GM12878 (cell line): ENCODE results near the gene TRIP4. TPM values are rescaled to one million over a fixed set of nuclear protein-coding genes. Genes with fewer than 3 reads are reported as not detected.

Source experiments
- ATAC-seq: fragments of 200-7000 bp; cut with Tn5 transposase; 3 replicates; pipeline ENCODE4 v1.9.1; 2020; ENCODE audit warnings: mild to moderate bottlenecking, moderate library complexity
- Bru-seq: library from RNA; stranded (reverse); fragments of 400-500 nt; gene quantifications from one replicate; lab custom pipeline; 2021; lab: Mats Ljungman, UMichigan
- BruChase-seq, 2 experiments: library from RNA; stranded (reverse); fragments of 400-500 nt; gene quantifications; one replicate each; lab custom pipeline; 2021; lab: Mats Ljungman, UMichigan
- BruUV-seq: library from RNA; stranded (reverse); fragments of 400-500 nt; replicated peaks from 2 replicates; lab custom pipeline; 2021; lab: Mats Ljungman, UMichigan
- CTCF ChIA-PET: fragments of 300-600 bp; sonication (Branson Sonifier 250); formaldehyde crosslinking; extraction: SDS; loops from one replicate; lab custom pipeline; 2021; ENCODE audit warnings: inconsistent platforms; lab: Yijun Ruan, JAX
- POLR2A ChIA-PET: fragments of 350-600 bp; formaldehyde crosslinking; extraction: SDS; loops from one replicate; lab custom pipeline; 2021; ENCODE audit warnings: inconsistent platforms; lab: Charles Lee
- RAD21 ChIA-PET: fragments of 300-600 bp; sonication (Branson Sonifier 250); formaldehyde crosslinking; loops from one replicate; lab custom pipeline; 2023; ENCODE audit warnings: antibody characterized with exemption; ENCODE audit not compliant: unreplicated experiment; lab: Charles Lee
- SMC1A ChIA-PET: fragments of 300-600 bp; sonication (Branson Sonifier 250); formaldehyde crosslinking; loops from one replicate; lab custom pipeline; 2023; ENCODE audit not compliant: unreplicated experiment, uncharacterized antibody; lab: Charles Lee
- DNase-seq: peaks from one replicate; pipeline ENCODE4 v3.0.0-alpha.2; 2011; ENCODE audit warnings: low read depth, low spot score
- FAIRE-seq: peaks from 3 replicates; lab custom pipeline; 2011; peaks lifted over from hg19 to GRCh38; lab: Jason Lieb, UNC
- H2AFZ ChIP-seq: 2 replicates; pipeline ENCODE4 v1.6.0; 2011; ENCODE audit warnings: low read depth, low read length, control low read depth; ENCODE audit not compliant: control insufficient read depth
- H3K27ac ChIP-seq: 2 replicates; pipeline ENCODE4 v1.5.1; 2011; ENCODE audit warnings: control low read depth; ENCODE audit not compliant: control insufficient read depth, insufficient read depth
- H3K27me3 ChIP-seq, 2 experiments: replicated peaks in 1 of 2; 2 replicates each; pipeline versions ENCODE4 v1.6.0 to v1.6.1; 2011; ENCODE audit warnings: low read length in 1 of 2; ENCODE audit not compliant: control insufficient read depth in 2 of 2, insufficient read depth in 2 of 2
- H3K36me3 ChIP-seq, 2 experiments: 2 replicates each; pipeline ENCODE4 v1.5.1; 2011; ENCODE audit warnings: low read length in 1 of 2; ENCODE audit not compliant: control insufficient read depth in 2 of 2, insufficient read depth in 2 of 2
- H3K4me1 ChIP-seq: 2 replicates; pipeline ENCODE4 v1.6.1; 2011; ENCODE audit warnings: mild to moderate bottlenecking, low read length, moderate library complexity, mixed read lengths; ENCODE audit not compliant: control insufficient read depth, insufficient read depth
- H3K4me2 ChIP-seq: 2 replicates; pipeline ENCODE4 v1.6.0; 2011; ENCODE audit warnings: control low read depth; ENCODE audit not compliant: control insufficient read depth, insufficient read depth
- H3K4me3 ChIP-seq: fragments of 200-600 bp; sonication (generic); 2 replicates; pipeline ENCODE4 v1.5.1; 2016
- H3K79me2 ChIP-seq: 2 replicates; pipeline ENCODE4 v1.6.0; 2011; ENCODE audit warnings: low read length; ENCODE audit not compliant: control insufficient read depth, insufficient read depth
- H3K9ac ChIP-seq: 2 replicates; pipeline ENCODE4 v1.8.0; 2011; ENCODE audit warnings: low read length, control low read depth, mixed read lengths; ENCODE audit not compliant: control insufficient read depth, insufficient read depth
- H3K9me3 ChIP-seq: replicated peaks from 3 replicates; pipeline ENCODE4 v1.5.1; 2011; ENCODE audit warnings: mild to moderate bottlenecking, low read length; ENCODE audit not compliant: control insufficient read depth, insufficient read depth
- H4K20me1 ChIP-seq: 2 replicates; pipeline ENCODE4 v1.6.0; 2011; ENCODE audit not compliant: control insufficient read depth, insufficient read depth
- CBX3 ChIP-seq: fragments of 200-600 bp; sonication (generic); IDR thresholded peaks from 2 replicates; pipeline ENCODE4 v1.6.1; 2016; ENCODE audit warnings: low read depth, borderline replicate concordance
- CBX5 ChIP-seq: sonication (generic); IDR thresholded peaks from 2 replicates; pipeline ENCODE4 v1.6.1; 2016; ENCODE audit warnings: low read depth, moderate library complexity, mild to moderate bottlenecking, inconsistent platforms
- CREB1 ChIP-seq: IDR thresholded peaks from 2 replicates; pipeline ENCODE4 v1.6.1; 2012; ENCODE audit warnings: low read depth, mild to moderate bottlenecking, inconsistent platforms
- FOS ChIP-seq: IDR thresholded peaks from 3 replicates; pipeline ENCODE4 v1.6.1; 2011; ENCODE audit warnings: borderline replicate concordance; ENCODE audit not compliant: insufficient read length; ENCODE audit errors: extremely low read depth
- HDGF ChIP-seq: fragments of 450-650 bp; IDR thresholded peaks from 2 replicates; pipeline ENCODE4 v1.6.1; 2016; ENCODE audit warnings: antibody characterized with exemption
- IKZF1 ChIP-seq: fragments of 450-650 bp; conservative IDR thresholded peaks from 2 replicates; pipeline ENCODE4 v1.6.1; 2017; ENCODE audit warnings: antibody characterized with exemption, mild to moderate bottlenecking
- JUNB ChIP-seq: IDR thresholded peaks from 2 replicates; pipeline ENCODE4 v1.6.1; 2016; ENCODE audit warnings: antibody characterized with exemption, mild to moderate bottlenecking
- LARP7 ChIP-seq: fragments of 450-650 bp; IDR thresholded peaks from 2 replicates; pipeline ENCODE4 v1.6.1; 2017; ENCODE audit warnings: mild to moderate bottlenecking
- MXI1 ChIP-seq: fragments of 150-350 bp; IDR thresholded peaks from 2 replicates; pipeline ENCODE4 v1.6.1; 2011; ENCODE audit warnings: low read depth, mild to moderate bottlenecking, inconsistent platforms, low read length, improper control_type of control experiment
- NR2C1 ChIP-seq: fragments of 450-650 bp; IDR thresholded peaks from 2 replicates; pipeline ENCODE4 v1.6.1; 2017; ENCODE audit warnings: antibody characterized with exemption, mild to moderate bottlenecking, moderate library complexity
- POLR2AphosphoS5 ChIP-seq: IDR thresholded peaks from 2 replicates; pipeline ENCODE4 v1.6.1; 2011; ENCODE audit warnings: mild to moderate bottlenecking, low read length, inconsistent platforms
- POU2F2 ChIP-seq: IDR thresholded peaks from 3 replicates; pipeline ENCODE4 v1.6.1; 2011; ENCODE audit warnings: low read depth, mild to moderate bottlenecking, low read length, borderline replicate concordance
- RAD21 ChIP-seq: IDR thresholded peaks from 2 replicates; pipeline ENCODE4 v1.6.1; 2011; ENCODE audit warnings: mild to moderate bottlenecking, low read depth, low read length, moderate library complexity; ENCODE audit not compliant: insufficient read depth
- WGBS: methylation state at CpG from one replicate; pipeline ENCODE4 v1.1.6; 2016; ENCODE audit warnings: low lambda C conversion rate; ENCODE audit not compliant: insufficient replicate concordance, insufficient coverage; ENCODE audit errors: missing lambda C conversion rate; 5-methylcytosine and 5-hydroxymethylcytosine counted together
- in situ Hi-C: fragments of 300-500 bp; cut with MboI; formaldehyde crosslinking; loops from 9 replicates; pipeline ENCODE4 v1.14.3; 2018; ENCODE audit warnings: mixed read lengths
- intact Hi-C: fragments of 100-400 bp; cut with micrococcal nuclease; formaldehyde crosslinking; loops from one replicate; pipeline ENCODE4 v1.14.2; 2022; ENCODE audit not compliant: unreplicated experiment
- long read RNA-seq, 2 experiments: library from polyadenylated mRNA; unstranded; transcript quantifications; one replicate each; pipeline ENCODE4 v2.0.0, GENCODE V29; 2019 to 2020
- polyA minus RNA-seq, 3 experiments: library from RNA; depleted of rRNA, polyadenylated mRNA; stranded (reverse); fragments of >200 nt; gene quantifications; 2 replicates each; pipeline ENCODE4 v1.2.3, GENCODE V29; 2011
- polyA plus RNA-seq, 11 experiments: library from polyadenylated mRNA; depleted of rRNA in 4 of 11; unstranded in 6 of 11; stranded (reverse) in 5 of 11; fragments of >200 nt; fragmentation: Nextera tagmentation in 4 of 11; fragmentation: Illumina TruSeq in 1 of 11; extraction: Ambion mirVana in 4 of 11; extraction: Trizol in 1 of 11; gene quantifications; 1 replicate in 1 of 11; 2 replicates in 10 of 11; pipeline versions ENCODE4 v1.2.1 to v1.2.3, GENCODE V29; 2011 to 2016; ENCODE audit warnings: inconsistent platforms in 2 of 11, missing spikeins in 2 of 11, low read depth in 1 of 11
- total RNA-seq, 4 experiments: library from RNA; depleted of rRNA in 3 of 4; stranded (reverse); fragments of >200 nt in 3 of 4; fragmentation: Illumina TruSeq in 1 of 4; extraction: Trizol in 1 of 4; gene quantifications; 2 replicates each; pipeline versions ENCODE4 v1.2.1 to v1.2.3, GENCODE V29; 2013 to 2021
- TF ChIP-seq, protein P1 (sequence below), 3 experiments: IDR thresholded peaks in 2 of 3; conservative IDR thresholded peaks in 1 of 3; 2 replicates each; pipeline ENCODE4 v1.5.1; 2011; ENCODE audit warnings: low read depth in 3 of 3, low read length in 3 of 3, mild to moderate bottlenecking in 3 of 3, control low read depth in 2 of 3, moderate library complexity in 2 of 3, inconsistent platforms in 1 of 3, mixed read lengths in 1 of 3; ENCODE audit not compliant: control insufficient read depth in 2 of 3, insufficient read depth in 1 of 3; ENCODE audit errors: extremely low read depth in 1 of 3

The TRIP4 gene
- total RNA-seq (2013; cell fraction: nucleolus; rRNA removed) = 18.7 and 22.6 TPM in 2 replicates
- total RNA-seq (2014; rRNA removed) = 5.9 and 6.4 TPM in 2 replicates
- 11.8 and 12.4 TPM in 2 replicates for total RNA-seq (2014; rRNA removed; fragmentation: Illumina TruSeq; extraction: Trizol)
- 17.0 and 19.1 TPM in 2 replicates for total RNA-seq (2021)
- polyA plus RNA-seq (2011; ENCODE audit: low read depth) = 14.1 TPM
- 20.0 and 28.2 TPM in 2 replicates for polyA plus RNA-seq (2011; rRNA removed)
- polyA plus RNA-seq (2011; cell fraction: cytosol; rRNA removed) = 10.3 and 10.9 TPM in 2 replicates
- polyA plus RNA-seq (2011; cell fraction: nucleus; rRNA removed) = 11.2 and 12.7 TPM in 2 replicates
- 15.0 and 18.2 TPM in 2 replicates for polyA plus RNA-seq (2012)
- polyA plus RNA-seq (2014; fragmentation: Illumina TruSeq; extraction: Trizol) = 22.7 and 26.0 TPM in 2 replicates
- 10 to 100 TPM; 20.0 to 23.8 TPM for polyA plus RNA-seq (2014; fragmentation: Nextera tagmentation; extraction: Ambion mirVana)
- polyA plus RNA-seq (2014; rRNA removed) = 12.0 and 15.2 TPM in 2 replicates
- polyA plus RNA-seq (2016; fragmentation: Nextera tagmentation; extraction: Ambion mirVana) = 10 to 100 TPM; 24.1 to 24.5 TPM
- polyA minus RNA-seq (2011; rRNA and poly(A)+ RNA removed) = 14.0 and 15.4 TPM in 2 replicates
- 5.5 and 7.8 TPM in 2 replicates for polyA minus RNA-seq (2011; cell fraction: cytosol; rRNA and poly(A)+ RNA removed)
- 8.8 and 27.6 TPM in 2 replicates for polyA minus RNA-seq (2011; cell fraction: nucleus; rRNA and poly(A)+ RNA removed)
- percentile 66 among the genes with signal in this experiment for Bru-seq, nascent RNA
- BruChase-seq, experiment 1, labeled RNA remaining after a 6-hour chase = percentile 67 among the genes with signal in this experiment
- percentile 66 among the genes with signal in this experiment for BruChase-seq, experiment 2, labeled RNA remaining after a 2-hour chase
- long read RNA-seq, experiment 1, transcript TRIP4-201 (13 exons, 2,045 nt) = major isoform, 13 of 15 reads
- long read RNA-seq, experiment 1, partial matches to known transcripts = 0 of 15 reads
- long read RNA-seq, experiment 1, other reads (novel, unspliced or antisense) = 2 of 15 reads
- long read RNA-seq, experiment 2, transcript TRIP4-201 (13 exons, 2,045 nt) = major isoform, 175 of 231 reads
- long read RNA-seq, experiment 2, partial matches to known transcripts = 18 of 231 reads
- long read RNA-seq, experiment 2, other reads (novel, unspliced or antisense) = 34 of 231 reads

DNA sequence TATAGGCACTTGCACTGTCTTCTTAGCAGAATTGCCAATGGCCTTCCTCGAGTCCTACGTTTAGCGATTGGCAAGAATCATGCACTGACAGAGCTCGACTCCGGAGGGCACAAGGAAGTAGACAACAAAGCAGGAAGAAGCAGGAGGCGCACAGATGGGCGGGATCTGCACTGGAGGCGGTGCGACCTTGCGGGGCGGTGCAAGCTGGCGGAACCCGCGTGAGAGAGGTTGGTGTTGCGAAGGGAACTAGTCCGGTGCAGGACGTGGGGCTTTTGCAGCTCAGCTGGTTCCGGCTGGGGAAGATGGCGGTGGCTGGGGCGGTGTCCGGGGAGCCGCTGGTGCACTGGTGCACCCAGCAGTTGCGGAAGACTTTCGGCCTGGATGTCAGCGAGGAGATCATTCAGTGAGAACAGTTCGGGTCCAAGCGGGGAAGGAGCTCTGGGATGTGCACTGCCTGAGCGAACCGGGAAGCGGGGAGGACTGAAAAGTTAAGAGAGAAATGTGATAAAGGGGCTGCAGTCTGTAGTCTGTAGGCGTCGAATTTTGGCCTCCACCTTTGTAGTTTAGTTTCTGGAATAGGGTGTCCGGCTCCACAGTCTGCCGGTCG, at the start of gene TRIP4:
Gene TRIP4 (plus strand): TSS at position 275 of the 607 bp plus-strand sequence. CDS start 28 bp downstream, at position 303.
- H3K9ac ChIP-seq = peak within 1 kb of the TSS; percentile 78
- BruUV-seq = no TSS peak
- no peaks in the 10 kb centered on the region for H3K27me3 ChIP-seq
- H4K20me1 ChIP-seq = no peaks in the 10 kb centered on the region
- no peaks in the 10 kb centered on the region; the same call in 2 of the 3 replicates for H3K9me3 ChIP-seq
- peak within 1 kb of the TSS; percentile 83 for H2AFZ ChIP-seq
- ChIA-PET CTCF (interaction anchor here (0.8 to 1.5 kb wide), 11 partner anchors 12 to 340 kb away, joined by 3 to 8 read pairs (median 4); partner anchors contain the start of gene PPIB), RAD21 (interaction anchor here (0.6 to 2.0 kb wide), 16 partner anchors 11 to 290 kb away, joined by 3 to 13 read pairs (median 4); partner anchors contain the start of genes CSNK1G1 and PPIB), POLR2A (interaction anchor here (0.5 to 1.9 kb wide), 9 partner anchors 11 to 601 kb away, joined by 3 to 5 read pairs (median 3); partner anchors contain the start of gene ZNF609), SMC1A (interaction anchor here (0.7 to 2.5 kb wide), 17 partner anchors 8 to 495 kb away, joined by 3 to 14 read pairs (median 3); partner anchors contain the start of genes CSNK1G1 and PPIB)
- peaks cover 15% of the 10 kb centered on the region for H3K79me2 ChIP-seq
- H3K27ac ChIP-seq = peak within 1 kb of the TSS; percentile 71
- intact Hi-C loops = loop anchor here (1.0 to 10.0 kb wide), 4 partner anchors 75 to 293 kb away; partner anchors contain the start of genes CIAO2A, PPIB, SNX1 and ZNF609
- no peaks in the 10 kb centered on the region for H3K36me3 ChIP-seq
- peak; percentile 99 for FAIRE-seq
- peak; percentile 92 for DNase-seq
- H3K4me3 ChIP-seq = peak within 1 kb of the TSS; percentile 92
- peak; percentile 100 for ATAC-seq
- in situ Hi-C loops = no loop called here
- WGBS = 1% methylated on average over 35 of the region's 35 CpGs
- no peaks in the 10 kb centered on the region for H3K4me1 ChIP-seq
- H3K4me2 ChIP-seq = peak within 1 kb of the TSS; percentile 77
- TF ChIP-seq CBX3 (no peak), POU2F2 (peak; percentile 88), NR2C1 (peak; percentile 87), CREB1 (peak; percentile 87), LARP7 (peak; percentile 95), IKZF1 (peak; percentile 95), FOS (no peak), JUNB (no peak), POLR2AphosphoS5 (peak; percentile 97), CBX5 (0 out of 2 replicates have a peak, but pooled peaks have one; percentile 77), RAD21 (peak; percentile 51; the same call in 1 of the 2 replicates), MXI1 (peak; percentile 91; the same call in 1 of the 2 replicates), HDGF (peak; percentile 96)
- TF ChIP-seq, protein P1, sequence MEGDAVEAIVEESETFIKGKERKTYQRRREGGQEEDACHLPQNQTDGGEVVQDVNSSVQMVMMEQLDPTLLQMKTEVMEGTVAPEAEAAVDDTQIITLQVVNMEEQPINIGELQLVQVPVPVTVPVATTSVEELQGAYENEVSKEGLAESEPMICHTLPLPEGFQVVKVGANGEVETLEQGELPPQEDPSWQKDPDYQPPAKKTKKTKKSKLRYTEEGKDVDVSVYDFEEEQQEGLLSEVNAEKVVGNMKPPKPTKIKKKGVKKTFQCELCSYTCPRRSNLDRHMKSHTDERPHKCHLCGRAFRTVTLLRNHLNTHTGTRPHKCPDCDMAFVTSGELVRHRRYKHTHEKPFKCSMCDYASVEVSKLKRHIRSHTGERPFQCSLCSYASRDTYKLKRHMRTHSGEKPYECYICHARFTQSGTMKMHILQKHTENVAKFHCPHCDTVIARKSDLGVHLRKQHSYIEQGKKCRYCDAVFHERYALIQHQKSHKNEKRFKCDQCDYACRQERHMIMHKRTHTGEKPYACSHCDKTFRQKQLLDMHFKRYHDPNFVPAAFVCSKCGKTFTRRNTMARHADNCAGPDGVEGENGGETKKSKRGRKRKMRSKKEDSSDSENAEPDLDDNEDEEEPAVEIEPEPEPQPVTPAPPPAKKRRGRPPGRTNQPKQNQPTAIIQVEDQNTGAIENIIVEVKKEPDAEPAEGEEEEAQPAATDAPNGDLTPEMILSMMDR (IDR thresholded peaks at IDR 0.05 in 2 of 3, conservative IDR thresholded peaks at IDR 0.05 in 1 of 3; ENCODE audit: control insufficient read depth in 2 of 3, extremely low read depth in 1 of 3, insufficient read depth in 1 of 3, low read depth in 3 of 3, low read length in 3 of 3) = no peak; a peak in 1 of 6 replicates
